MM.1S (cell line): Measurements from ENCODE around the gene TRIL.

Source experiments
- DNase-seq: peaks from one replicate; pipeline ENCODE4 v3.0.0-alpha.2; 2015
- H2AFZ ChIP-seq: fragments of 300-600 bp; sonication (generic); 2 replicates; pipeline ENCODE4 v1.6.0; 2016; ENCODE audit warnings: antibody characterized with exemption, low read length
- H3F3A ChIP-seq: fragments of 300-600 bp; sonication (generic); 2 replicates; pipeline ENCODE4 v1.6.1; 2016; ENCODE audit warnings: mild to moderate bottlenecking, antibody characterized with exemption, low read length, moderate library complexity, mixed read lengths; ENCODE audit not compliant: insufficient read depth
- H3K27ac ChIP-seq: fragments of 300-600 bp; sonication (generic); 2 replicates; pipeline ENCODE4 v1.5.1; 2016; ENCODE audit warnings: mild to moderate bottlenecking, low read length
- H3K27me3 ChIP-seq: fragments of 300-600 bp; sonication (generic); replicated peaks from 2 replicates; pipeline ENCODE4 v1.6.0; 2016; ENCODE audit warnings: low read length; ENCODE audit not compliant: insufficient read depth
- H3K36me3 ChIP-seq: fragments of 300-600 bp; sonication (generic); replicated peaks from 2 replicates; pipeline ENCODE4 v1.6.1; 2016; ENCODE audit warnings: mild to moderate bottlenecking, low read length, mixed read lengths; ENCODE audit not compliant: insufficient read depth
- H3K4me1 ChIP-seq: fragments of 300-600 bp; sonication (generic); 2 replicates; pipeline ENCODE4 v1.6.1; 2016; ENCODE audit warnings: low read length, mixed read lengths
- H3K4me2 ChIP-seq: fragments of 300-600 bp; sonication (generic); 2 replicates; pipeline ENCODE4 v1.6.0; 2016; ENCODE audit warnings: low read depth, low read length
- H3K4me3 ChIP-seq: fragments of 300-600 bp; sonication (generic); 2 replicates; pipeline ENCODE4 v1.5.1; 2016; ENCODE audit warnings: low read length, mixed read lengths
- H3K79me2 ChIP-seq: fragments of 300-600 bp; sonication (generic); 2 replicates; pipeline ENCODE4 v1.6.1; 2016; ENCODE audit warnings: mixed run types, low read length, mixed read lengths
- H3K9ac ChIP-seq: fragments of 300-600 bp; sonication (generic); 2 replicates; pipeline ENCODE4 v1.6.1; 2016; ENCODE audit warnings: low read length, mixed read lengths
- H3K9me2 ChIP-seq: fragments of 300-600 bp; sonication (generic); replicated peaks from 2 replicates; pipeline ENCODE4 v1.6.1; 2016; ENCODE audit warnings: mild to moderate bottlenecking, low read length, mixed read lengths; ENCODE audit not compliant: insufficient read depth
- H3K9me3 ChIP-seq: fragments of 300-600 bp; sonication (generic); replicated peaks from 2 replicates; pipeline ENCODE4 v1.6.1; 2016; ENCODE audit warnings: mild to moderate bottlenecking, low read length, mixed read lengths; ENCODE audit not compliant: insufficient read depth
- H4K20me1 ChIP-seq: fragments of 300-600 bp; sonication (generic); 2 replicates; pipeline ENCODE4 v1.6.1; 2016; ENCODE audit warnings: mild to moderate bottlenecking, low read length, moderate library complexity, mixed read lengths; ENCODE audit not compliant: insufficient read depth
- EZH2 ChIP-seq: fragments of 300-600 bp; sonication (generic); optimal IDR thresholded peaks from 2 replicates; pipeline ENCODE3; 2017; ENCODE audit warnings: low read depth, mild to moderate bottlenecking, antibody characterized with exemption, low read length, mixed read lengths
- EZH2phosphoT487 ChIP-seq: fragments of 300-600 bp; sonication (generic); IDR thresholded peaks from 2 replicates; pipeline ENCODE4 v1.6.1; 2018; ENCODE audit warnings: antibody characterized with exemption, low read length
- TF ChIP-seq, protein P1 (sequence below): fragments of 300-600 bp; sonication (generic); IDR thresholded peaks from 2 replicates; pipeline ENCODE4 v1.5.1; 2016; ENCODE audit warnings: antibody characterized with exemption, low read length, mixed read lengths

The TRIL gene

DNA sequence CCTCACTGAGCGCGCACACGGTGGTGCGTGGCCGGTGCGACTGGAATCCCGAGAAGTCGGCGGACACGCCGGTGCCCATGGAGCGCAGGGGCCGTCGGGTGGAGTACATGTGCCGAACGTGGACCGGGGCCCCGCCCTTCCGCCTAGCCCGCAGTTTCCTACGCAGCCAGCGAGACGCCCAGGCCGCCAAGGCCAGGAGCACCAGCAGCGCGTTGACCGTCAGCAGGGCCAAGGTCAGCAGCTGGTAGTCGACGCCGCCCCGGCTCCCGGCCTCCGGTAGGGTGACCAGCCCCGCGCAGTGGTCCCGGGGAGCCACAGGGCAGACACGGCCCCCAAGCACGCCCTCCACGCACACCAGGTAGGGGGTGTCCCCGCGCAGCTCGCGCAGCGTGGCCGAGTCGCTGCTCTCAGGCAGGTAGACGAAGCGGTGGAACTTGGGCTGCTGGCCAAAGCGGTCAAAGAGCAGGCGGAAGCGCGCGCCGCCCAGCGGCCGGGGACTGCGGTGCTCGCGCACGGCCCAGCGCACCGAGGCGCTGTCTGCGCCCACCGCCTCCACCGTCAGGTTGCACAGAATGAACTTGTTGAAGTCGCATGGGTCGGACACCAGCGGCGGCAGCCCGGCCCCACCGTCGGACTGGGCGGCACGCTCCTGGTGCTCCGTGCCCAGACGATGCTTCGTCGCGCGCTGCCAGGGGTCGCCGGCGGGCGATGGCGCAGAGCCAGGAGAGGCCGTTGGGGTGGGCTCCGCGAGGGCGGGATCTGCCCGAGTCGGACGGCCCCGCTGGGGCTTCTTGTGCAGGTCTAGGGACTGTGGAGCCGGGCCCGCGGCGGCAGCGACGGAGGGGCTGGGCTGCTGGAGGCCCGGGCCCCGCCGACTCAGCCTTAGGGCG lies 2.2 kb downstream of the TRIL start:
- peaks cover 13% of the 10 kb centered on the region; the same call in 1 of the 2 replicates for H3F3A ChIP-seq
- peak overlapping the region; percentile 62; the same call in 1 of the 2 replicates for H3K4me2 ChIP-seq
- peak overlapping the region; percentile 39 for H2AFZ ChIP-seq
- no peak overlapping the region for H3K27ac ChIP-seq
- peaks cover 24% of the 10 kb centered on the region for H3K4me1 ChIP-seq
- H3K79me2 ChIP-seq: no peaks in the 10 kb centered on the region
- no peaks in the 10 kb centered on the region for H3K9me2 ChIP-seq
- no peaks in the 10 kb centered on the region for H3K9me3 ChIP-seq
- peak overlapping the region; percentile 23 for H3K4me3 ChIP-seq
- TF ChIP-seq, protein P1, sequence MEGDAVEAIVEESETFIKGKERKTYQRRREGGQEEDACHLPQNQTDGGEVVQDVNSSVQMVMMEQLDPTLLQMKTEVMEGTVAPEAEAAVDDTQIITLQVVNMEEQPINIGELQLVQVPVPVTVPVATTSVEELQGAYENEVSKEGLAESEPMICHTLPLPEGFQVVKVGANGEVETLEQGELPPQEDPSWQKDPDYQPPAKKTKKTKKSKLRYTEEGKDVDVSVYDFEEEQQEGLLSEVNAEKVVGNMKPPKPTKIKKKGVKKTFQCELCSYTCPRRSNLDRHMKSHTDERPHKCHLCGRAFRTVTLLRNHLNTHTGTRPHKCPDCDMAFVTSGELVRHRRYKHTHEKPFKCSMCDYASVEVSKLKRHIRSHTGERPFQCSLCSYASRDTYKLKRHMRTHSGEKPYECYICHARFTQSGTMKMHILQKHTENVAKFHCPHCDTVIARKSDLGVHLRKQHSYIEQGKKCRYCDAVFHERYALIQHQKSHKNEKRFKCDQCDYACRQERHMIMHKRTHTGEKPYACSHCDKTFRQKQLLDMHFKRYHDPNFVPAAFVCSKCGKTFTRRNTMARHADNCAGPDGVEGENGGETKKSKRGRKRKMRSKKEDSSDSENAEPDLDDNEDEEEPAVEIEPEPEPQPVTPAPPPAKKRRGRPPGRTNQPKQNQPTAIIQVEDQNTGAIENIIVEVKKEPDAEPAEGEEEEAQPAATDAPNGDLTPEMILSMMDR: peak; percentile 45
- no peak for TF ChIP-seq EZH2
- TF ChIP-seq EZH2phosphoT487: no peak
- DNase-seq: peak; percentile 53
- no peaks in the 10 kb centered on the region for H4K20me1 ChIP-seq
- H3K9ac ChIP-seq: no peak overlapping the region
- no peaks in the 10 kb centered on the region for H3K36me3 ChIP-seq
- no peaks in the 10 kb centered on the region for H3K27me3 ChIP-seq

DNA sequence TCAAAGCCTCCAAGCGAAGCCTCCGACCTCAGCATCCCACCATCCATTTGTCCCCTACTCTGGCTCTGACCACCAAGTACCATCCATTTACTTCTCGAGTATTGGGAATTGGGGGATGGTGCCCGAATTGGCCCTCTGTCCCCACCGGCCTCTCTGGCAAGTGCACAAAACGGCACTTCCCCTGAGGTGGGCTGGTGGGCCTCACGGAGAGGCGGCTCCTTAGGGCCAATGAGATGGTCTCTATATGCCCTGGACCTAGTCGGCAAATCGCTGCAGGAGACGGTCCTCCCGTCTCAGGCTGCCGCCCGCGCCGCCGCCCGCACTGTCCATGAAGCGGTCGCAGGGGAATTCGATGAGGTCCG lies 2.8 kb downstream of the TRIL start:
- no peak overlapping the region for H3K4me3 ChIP-seq
- H3K9me3 ChIP-seq: no peaks in the 10 kb centered on the region
- no peak overlapping the region for H3K27ac ChIP-seq
- TF ChIP-seq EZH2 (no peak), EZH2phosphoT487 (no peak)
- TF ChIP-seq, protein P1: no peak
- H3K9ac ChIP-seq: no peak overlapping the region
- no peaks in the 10 kb centered on the region for H3K36me3 ChIP-seq
- H3F3A ChIP-seq: peaks cover 13% of the 10 kb centered on the region; the same call in 1 of the 2 replicates
- H3K4me1 ChIP-seq: peaks cover 24% of the 10 kb centered on the region
- no peaks in the 10 kb centered on the region for H4K20me1 ChIP-seq
- H3K9me2 ChIP-seq: no peaks in the 10 kb centered on the region
- H3K27me3 ChIP-seq: no peaks in the 10 kb centered on the region
- no peaks in the 10 kb centered on the region for H3K79me2 ChIP-seq
- no peak overlapping the region for H2AFZ ChIP-seq
- 0 out of 2 replicates have a peak overlapping the region, but pooled peaks have one; percentile 62 for H3K4me2 ChIP-seq
- no peak for DNase-seq

DNA sequence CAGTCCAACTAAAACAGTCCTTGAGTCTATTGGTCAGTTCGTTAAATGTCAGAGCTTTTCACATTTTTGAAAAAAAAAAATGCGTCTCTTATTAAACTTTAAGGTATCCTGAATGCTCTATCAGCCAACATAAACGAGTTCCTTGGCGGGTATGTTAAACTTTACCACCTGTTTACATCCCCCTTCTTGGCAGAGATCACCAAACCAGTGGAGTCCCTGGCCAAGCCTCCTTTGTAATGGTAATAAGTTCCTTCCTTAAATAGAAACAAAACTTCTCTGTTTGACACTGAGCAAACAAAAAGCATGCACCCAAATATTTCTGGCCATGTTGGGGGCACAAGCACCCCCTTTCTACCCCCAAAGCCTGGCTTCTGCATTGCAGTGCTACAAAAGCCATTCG lies 3.2 kb downstream of the TRIL start:
- Histone ChIP-seq H3K9me2 (no peaks in the 10 kb centered on the region), H3K79me2 (no peaks in the 10 kb centered on the region), H3F3A (peaks cover 13% of the 10 kb centered on the region; the same call in 1 of the 2 replicates), H3K9ac (no peak overlapping the region), H3K4me3 (no peak overlapping the region), H3K4me2 (no peak overlapping the region), H3K27ac (no peak overlapping the region), H2AFZ (no peak overlapping the region), H3K9me3 (no peaks in the 10 kb centered on the region), H3K4me1 (peaks cover 24% of the 10 kb centered on the region), H3K27me3 (no peaks in the 10 kb centered on the region), H4K20me1 (no peaks in the 10 kb centered on the region), H3K36me3 (no peaks in the 10 kb centered on the region)
- TF ChIP-seq, protein P1: no peak
- no peak for TF ChIP-seq EZH2
- no peak for TF ChIP-seq EZH2phosphoT487
- no peak for DNase-seq
